Measurements from ENCODE around the gene MRPL41.

The MRPL41 gene

GRCh38 chr9:137581361-137582285 lies 29.9 kb downstream of the MRPL41 start:
- DNase-seq (ENCODE audit: insufficient read length): no peak
- no peak for FAIRE-seq
- TF ChIP-seq POLR2A (IDR thresholded peaks at IDR 0.05; ENCODE audit: low read depth, low read length) (no peak), TAF1 (IDR thresholded peaks at IDR 0.05; ENCODE audit: borderline replicate concordance, low read depth, low read length) (no peak), POLR2AphosphoS5 (IDR thresholded peaks at IDR 0.05; ENCODE audit: low read depth, low read length) (no peak)

- DNase-seq (ENCODE audit: insufficient read length): no peak
- FAIRE-seq: no peak
- TF ChIP-seq POLR2AphosphoS5 (IDR thresholded peaks at IDR 0.05; ENCODE audit: low read depth, low read length) (no peak), TAF1 (IDR thresholded peaks at IDR 0.05; ENCODE audit: borderline replicate concordance, low read depth, low read length) (no peak), POLR2A (IDR thresholded peaks at IDR 0.05; ENCODE audit: low read depth, low read length) (no peak)
Observed at GRCh38 chr9:137582286-137582860, 30.7 kb downstream of the MRPL41 start.

GRCh38 chr9:137583347-137583746 lies 31.7 kb downstream of the MRPL41 start:
- DNase-seq (ENCODE audit: insufficient read length) (no peak), FAIRE-seq (no peak)
- TF ChIP-seq POLR2A (IDR thresholded peaks at IDR 0.05; ENCODE audit: low read depth, low read length) (no peak), TAF1 (IDR thresholded peaks at IDR 0.05; ENCODE audit: borderline replicate concordance, low read depth, low read length) (no peak)

- TF ChIP-seq POLR2A (IDR thresholded peaks at IDR 0.05; ENCODE audit: low read depth, low read length) (no peak), POLR2AphosphoS5 (IDR thresholded peaks at IDR 0.05; ENCODE audit: low read depth, low read length) (no peak), TAF1 (IDR thresholded peaks at IDR 0.05; ENCODE audit: borderline replicate concordance, low read depth, low read length) (no peak)
- DNase-seq (ENCODE audit: insufficient read length) (no peak), FAIRE-seq (no peak)
Observed at GRCh38 chr9:137583957-137584356, 32.3 kb downstream of the MRPL41 start.

DNA sequence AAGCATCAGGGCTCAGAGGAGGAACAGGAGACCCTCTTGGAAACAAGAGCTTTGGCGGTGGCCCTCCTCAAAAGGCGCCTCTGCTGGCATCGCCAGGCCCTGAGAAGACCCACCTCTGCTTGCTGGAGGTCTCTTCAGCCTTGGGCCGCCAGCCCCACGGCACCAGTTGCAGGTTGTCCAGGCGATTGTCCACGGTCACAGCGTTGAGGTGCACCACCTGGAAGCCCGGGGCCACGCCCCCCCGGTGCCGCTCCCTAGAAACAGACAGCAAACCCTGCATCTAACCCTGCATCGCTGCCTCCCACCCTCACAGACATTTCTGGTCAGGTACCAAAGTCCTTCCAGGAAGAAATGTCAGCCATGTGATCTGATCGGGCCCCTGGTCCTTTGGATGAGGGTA lies 35.2 kb downstream of the MRPL41 start:
- no peak for FAIRE-seq
- TF ChIP-seq POLR2AphosphoS5 (IDR thresholded peaks at IDR 0.05; ENCODE audit: low read depth, low read length) (no peak), TAF1 (IDR thresholded peaks at IDR 0.05; ENCODE audit: borderline replicate concordance, low read depth, low read length) (no peak), POLR2A (IDR thresholded peaks at IDR 0.05; ENCODE audit: low read depth, low read length) (no peak)
- no peak for DNase-seq (ENCODE audit: insufficient read length)

- no peak for DNase-seq (ENCODE audit: insufficient read length)
- no peak for FAIRE-seq
- TF ChIP-seq POLR2A (IDR thresholded peaks at IDR 0.05; ENCODE audit: low read depth, low read length) (no peak), TAF1 (IDR thresholded peaks at IDR 0.05; ENCODE audit: borderline replicate concordance, low read depth, low read length) (no peak), POLR2AphosphoS5 (IDR thresholded peaks at IDR 0.05; ENCODE audit: low read depth, low read length) (no peak)
Observed at GRCh38 chr9:137588311-137588710, 36.6 kb downstream of the MRPL41 start.

GRCh38 chr9:137588891-137589290 lies 37.2 kb downstream of the MRPL41 start:
- TF ChIP-seq POLR2A (IDR thresholded peaks at IDR 0.05; ENCODE audit: low read depth, low read length): no peak
- TF ChIP-seq TAF1 (IDR thresholded peaks at IDR 0.05; ENCODE audit: borderline replicate concordance, low read depth, low read length): no peak
- TF ChIP-seq POLR2AphosphoS5 (IDR thresholded peaks at IDR 0.05; ENCODE audit: low read depth, low read length): no peak
- FAIRE-seq: no peak
- no peak for DNase-seq (ENCODE audit: insufficient read length)

DNA sequence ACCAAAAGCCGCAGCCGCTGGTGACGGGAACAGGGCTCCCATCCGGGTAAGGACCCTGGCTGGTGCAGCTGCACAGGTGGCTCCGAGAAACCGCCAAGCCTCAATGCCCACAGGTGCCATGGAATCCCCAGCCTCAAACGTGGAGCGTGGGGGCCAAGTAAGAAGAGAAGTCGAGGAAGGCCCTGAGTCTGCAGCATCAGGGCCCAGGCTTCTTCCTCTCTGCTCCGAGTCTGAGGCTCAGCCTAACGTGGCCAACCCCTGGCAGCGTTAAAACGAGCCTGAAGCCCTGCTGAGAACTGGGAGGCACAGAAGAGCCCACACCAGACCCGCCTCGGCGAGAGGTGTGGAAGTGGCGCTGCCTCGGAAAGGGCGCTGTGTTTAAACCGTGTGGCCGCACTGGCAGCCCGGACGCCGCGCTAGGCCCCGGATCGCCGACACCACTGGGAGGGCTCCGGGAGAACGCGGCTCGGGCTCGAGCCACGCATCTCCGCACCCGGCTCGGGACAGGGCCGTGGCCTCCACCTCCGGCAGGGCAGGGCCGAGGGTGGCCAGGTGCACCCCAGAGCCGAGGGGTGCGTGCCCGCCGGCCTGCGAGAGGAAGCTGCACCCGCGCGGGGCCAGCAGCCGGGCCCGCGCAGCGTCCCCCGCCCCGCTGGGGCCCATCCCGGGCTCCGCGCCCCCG lies 37.9 kb downstream of the MRPL41 start:
- FAIRE-seq: peak; percentile 5

DNA sequence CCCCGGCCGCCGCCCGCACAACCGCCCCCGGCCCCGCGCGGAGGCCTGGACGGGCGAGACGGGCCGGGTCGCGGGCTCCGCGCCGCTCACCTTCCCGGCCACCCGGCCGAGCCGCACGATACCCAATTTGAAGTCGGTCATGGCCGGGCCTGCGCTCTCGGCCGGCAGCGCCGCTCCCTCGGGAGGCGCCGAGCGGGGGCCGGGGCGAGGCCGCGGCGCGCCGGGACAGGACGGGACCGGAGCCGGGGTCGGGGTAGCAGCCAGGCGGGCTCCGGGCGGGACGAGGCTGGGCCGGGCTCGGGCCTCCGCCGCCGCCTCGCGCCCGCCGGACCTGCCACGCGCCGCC lies 38.4 kb downstream of the MRPL41 start:
- DNase-seq (ENCODE audit: insufficient read length) (no peak), FAIRE-seq (no peak)
- TF ChIP-seq POLR2AphosphoS5 (IDR thresholded peaks at IDR 0.05; ENCODE audit: low read depth, low read length) (no peak), POLR2A (IDR thresholded peaks at IDR 0.05; ENCODE audit: low read depth, low read length) (no peak), TAF1 (IDR thresholded peaks at IDR 0.05; ENCODE audit: borderline replicate concordance, low read depth, low read length) (no peak)

More for the DNA sequence above, 37.9 kb downstream of the MRPL41 start:
- TF ChIP-seq POLR2A (IDR thresholded peaks at IDR 0.05; ENCODE audit: low read depth, low read length): no peak
- no peak for TF ChIP-seq POLR2AphosphoS5 (IDR thresholded peaks at IDR 0.05; ENCODE audit: low read depth, low read length)
- no peak for TF ChIP-seq TAF1 (IDR thresholded peaks at IDR 0.05; ENCODE audit: borderline replicate concordance, low read depth, low read length)
- peak; percentile 46 for DNase-seq (ENCODE audit: insufficient read length)

GRCh38 chr9:137590469-137591383 lies 39.0 kb downstream of the MRPL41 start, which contains the start of gene ZMYND19:
ZMYND19 (minus strand) TSS chr9:137590512; CDS start chr9:137590263, 249 bp downstream.
- FAIRE-seq: peak; percentile 99
- peak; percentile 67; the same call in 1 of the 2 replicates for TF ChIP-seq POLR2A (IDR thresholded peaks at IDR 0.05; ENCODE audit: low read depth, low read length)
- TF ChIP-seq POLR2AphosphoS5 (IDR thresholded peaks at IDR 0.05; ENCODE audit: low read depth, low read length): no peak
- DNase-seq (ENCODE audit: insufficient read length): peak; percentile 100

DNA sequence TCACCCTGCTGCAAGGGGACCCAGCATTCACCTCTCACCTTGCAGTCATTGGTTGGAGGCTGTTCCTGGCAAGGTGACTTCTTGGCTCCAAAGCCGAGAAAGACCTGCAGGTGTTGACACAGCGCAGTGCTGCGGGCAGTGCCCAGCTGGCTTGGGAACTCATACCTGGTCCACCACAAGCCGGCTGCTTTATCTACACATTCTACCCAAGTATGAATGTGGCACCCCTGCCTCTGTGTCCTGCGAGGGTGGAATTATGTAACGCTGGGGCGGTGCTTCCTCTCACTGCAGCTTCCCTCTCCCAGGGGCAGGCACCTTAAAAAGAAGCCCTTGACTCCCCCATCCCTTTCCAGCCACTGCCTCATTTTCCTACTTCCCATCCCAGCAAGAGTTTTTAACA lies 41.1 kb downstream of the MRPL41 start:
- FAIRE-seq (no peak), DNase-seq (ENCODE audit: insufficient read length) (no peak)
- no peak for TF ChIP-seq TAF1 (IDR thresholded peaks at IDR 0.05; ENCODE audit: borderline replicate concordance, low read depth, low read length)
- no peak for TF ChIP-seq POLR2A (IDR thresholded peaks at IDR 0.05; ENCODE audit: low read depth, low read length)
- TF ChIP-seq POLR2AphosphoS5 (IDR thresholded peaks at IDR 0.05; ENCODE audit: low read depth, low read length): no peak

All from GM12892 (cell line).